ENCODE data around the gene TCAF1.

Gene TCAF1

DNA sequence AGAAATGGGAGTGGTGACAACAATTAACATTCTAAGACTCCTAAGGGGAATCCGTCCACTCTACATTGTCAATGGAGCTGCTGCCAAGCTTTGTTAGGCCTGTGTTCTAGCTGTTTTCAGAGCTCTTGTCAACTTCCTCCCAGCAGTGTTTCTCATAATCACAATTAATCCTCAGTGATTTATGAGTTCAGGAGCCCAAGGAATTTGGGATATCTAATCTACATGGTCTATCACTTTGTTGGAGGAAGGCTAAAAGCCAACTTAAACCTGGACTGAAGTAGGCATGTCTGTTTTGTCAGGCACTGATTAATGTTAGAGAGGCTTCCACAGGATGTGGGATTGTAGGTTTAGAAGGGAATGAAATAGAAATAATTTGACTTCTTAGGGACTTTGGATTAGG lies 22.9 kb upstream of the TCAF1 start:
- H3K9me3 ChIP-seq (ENCODE audit: control insufficient read depth, insufficient read depth, low read length): no peaks in the 10 kb centered on the region
- H3K9me2 ChIP-seq (replicated peaks; ENCODE audit: control insufficient read depth, low read length): no peaks in the 10 kb centered on the region
- H3K79me2 ChIP-seq (ENCODE audit: control insufficient read depth, low read length): no peaks in the 10 kb centered on the region
- TF ChIP-seq, protein P1, sequence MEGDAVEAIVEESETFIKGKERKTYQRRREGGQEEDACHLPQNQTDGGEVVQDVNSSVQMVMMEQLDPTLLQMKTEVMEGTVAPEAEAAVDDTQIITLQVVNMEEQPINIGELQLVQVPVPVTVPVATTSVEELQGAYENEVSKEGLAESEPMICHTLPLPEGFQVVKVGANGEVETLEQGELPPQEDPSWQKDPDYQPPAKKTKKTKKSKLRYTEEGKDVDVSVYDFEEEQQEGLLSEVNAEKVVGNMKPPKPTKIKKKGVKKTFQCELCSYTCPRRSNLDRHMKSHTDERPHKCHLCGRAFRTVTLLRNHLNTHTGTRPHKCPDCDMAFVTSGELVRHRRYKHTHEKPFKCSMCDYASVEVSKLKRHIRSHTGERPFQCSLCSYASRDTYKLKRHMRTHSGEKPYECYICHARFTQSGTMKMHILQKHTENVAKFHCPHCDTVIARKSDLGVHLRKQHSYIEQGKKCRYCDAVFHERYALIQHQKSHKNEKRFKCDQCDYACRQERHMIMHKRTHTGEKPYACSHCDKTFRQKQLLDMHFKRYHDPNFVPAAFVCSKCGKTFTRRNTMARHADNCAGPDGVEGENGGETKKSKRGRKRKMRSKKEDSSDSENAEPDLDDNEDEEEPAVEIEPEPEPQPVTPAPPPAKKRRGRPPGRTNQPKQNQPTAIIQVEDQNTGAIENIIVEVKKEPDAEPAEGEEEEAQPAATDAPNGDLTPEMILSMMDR (IDR thresholded peaks at IDR 0.05; ENCODE audit: low read depth, low read length, poor library complexity, severe bottlenecking): no peak
- no peak for TF ChIP-seq EZH2phosphoT487 (IDR thresholded peaks at IDR 0.05; ENCODE audit: borderline replicate concordance, low read length)
- H3K4me2 ChIP-seq (ENCODE audit: low read length): no peak overlapping the region
- no peak overlapping the region for H3K4me3 ChIP-seq (ENCODE audit: low read length)
- H3F3A ChIP-seq (ENCODE audit: control insufficient read depth, insufficient read depth): no peaks in the 10 kb centered on the region
- no peaks in the 10 kb centered on the region for H4K20me1 ChIP-seq (ENCODE audit: control insufficient read depth, insufficient read depth, low read depth, low read length)
- no peaks in the 10 kb centered on the region for H3K36me3 ChIP-seq (ENCODE audit: control insufficient read depth, low read length)
- no peak overlapping the region for H3K27ac ChIP-seq (ENCODE audit: low read depth, low read length)
- H3K27me3 ChIP-seq (ENCODE audit: control insufficient read depth, low read length): no peaks in the 10 kb centered on the region
- no peaks in the 10 kb centered on the region for H3K4me1 ChIP-seq (ENCODE audit: control insufficient read depth, low read length)

GRCh38 chr7:143914938-143915652 lies 13.1 kb upstream of the TCAF1 start:
- H3K4me3 ChIP-seq (ENCODE audit: low read length): no peak overlapping the region
- no peaks in the 10 kb centered on the region for H3K4me1 ChIP-seq (ENCODE audit: control insufficient read depth, low read length)
- H3K4me2 ChIP-seq (ENCODE audit: low read length): no peak overlapping the region
- H3K9me3 ChIP-seq (ENCODE audit: control insufficient read depth, insufficient read depth, low read length): no peaks in the 10 kb centered on the region
- no peak overlapping the region for H3K27ac ChIP-seq (ENCODE audit: low read depth, low read length)
- H3K79me2 ChIP-seq (ENCODE audit: control insufficient read depth, low read length): no peaks in the 10 kb centered on the region
- H4K20me1 ChIP-seq (ENCODE audit: control insufficient read depth, insufficient read depth, low read depth, low read length): no peaks in the 10 kb centered on the region
- TF ChIP-seq, protein P1 (IDR thresholded peaks at IDR 0.05; ENCODE audit: low read depth, low read length, poor library complexity, severe bottlenecking): no peak
- TF ChIP-seq EZH2phosphoT487 (IDR thresholded peaks at IDR 0.05; ENCODE audit: borderline replicate concordance, low read length): no peak
- H3K9me2 ChIP-seq (replicated peaks; ENCODE audit: control insufficient read depth, low read length): no peaks in the 10 kb centered on the region
- H3F3A ChIP-seq (ENCODE audit: control insufficient read depth, insufficient read depth): no peaks in the 10 kb centered on the region
- no peaks in the 10 kb centered on the region for H3K36me3 ChIP-seq (ENCODE audit: control insufficient read depth, low read length)
- 0 out of 2 replicates have a peak, but pooled peaks cover 9% of the 10 kb centered on the region for H3K27me3 ChIP-seq (ENCODE audit: control insufficient read depth, low read length)

GRCh38 chr7:143913945-143914615 lies 12.1 kb upstream of the TCAF1 start:
- TF ChIP-seq, protein P1 (IDR thresholded peaks at IDR 0.05; ENCODE audit: low read depth, low read length, poor library complexity, severe bottlenecking): no peak
- TF ChIP-seq EZH2phosphoT487 (IDR thresholded peaks at IDR 0.05; ENCODE audit: borderline replicate concordance, low read length): no peak
- Histone ChIP-seq H3K27ac (ENCODE audit: low read depth, low read length) (no peak overlapping the region), H3K27me3 (ENCODE audit: control insufficient read depth, low read length) (peaks cover 13% of the 10 kb centered on the region; the same call in 1 of the 2 replicates), H3K4me1 (ENCODE audit: control insufficient read depth, low read length) (no peaks in the 10 kb centered on the region), H3K9me2 (replicated peaks; ENCODE audit: control insufficient read depth, low read length) (no peaks in the 10 kb centered on the region), H3F3A (ENCODE audit: control insufficient read depth, insufficient read depth) (no peaks in the 10 kb centered on the region), H3K4me3 (ENCODE audit: low read length) (no peak overlapping the region), H3K4me2 (ENCODE audit: low read length) (no peak overlapping the region), H4K20me1 (ENCODE audit: control insufficient read depth, insufficient read depth, low read depth, low read length) (no peaks in the 10 kb centered on the region), H3K79me2 (ENCODE audit: control insufficient read depth, low read length) (no peaks in the 10 kb centered on the region), H3K9me3 (ENCODE audit: control insufficient read depth, insufficient read depth, low read length) (no peaks in the 10 kb centered on the region), H3K36me3 (ENCODE audit: control insufficient read depth, low read length) (no peaks in the 10 kb centered on the region)
